ENCODE results near the gene RAB11FIP2.

The RAB11FIP2 gene

DNA sequence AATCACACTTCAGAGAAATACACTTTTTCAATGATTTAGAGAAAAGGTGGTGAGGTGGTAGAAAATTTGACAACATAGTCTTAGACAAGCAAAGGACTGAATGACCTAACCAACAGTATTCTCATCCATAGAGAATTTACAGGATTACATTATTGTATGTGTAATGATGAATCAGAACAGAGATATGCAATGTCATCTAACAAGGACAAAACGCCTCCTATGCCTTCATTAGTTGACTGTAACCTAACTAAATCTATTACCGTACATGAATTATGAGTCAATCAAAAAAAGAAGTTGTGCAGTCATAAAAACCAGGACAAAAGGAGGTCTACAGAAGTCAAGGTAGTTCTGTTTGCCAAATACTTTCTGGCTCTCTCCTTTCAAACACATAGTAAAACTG is 66.5 kb downstream of the RAB11FIP2 start:
- DNase-seq = no peak

DNA sequence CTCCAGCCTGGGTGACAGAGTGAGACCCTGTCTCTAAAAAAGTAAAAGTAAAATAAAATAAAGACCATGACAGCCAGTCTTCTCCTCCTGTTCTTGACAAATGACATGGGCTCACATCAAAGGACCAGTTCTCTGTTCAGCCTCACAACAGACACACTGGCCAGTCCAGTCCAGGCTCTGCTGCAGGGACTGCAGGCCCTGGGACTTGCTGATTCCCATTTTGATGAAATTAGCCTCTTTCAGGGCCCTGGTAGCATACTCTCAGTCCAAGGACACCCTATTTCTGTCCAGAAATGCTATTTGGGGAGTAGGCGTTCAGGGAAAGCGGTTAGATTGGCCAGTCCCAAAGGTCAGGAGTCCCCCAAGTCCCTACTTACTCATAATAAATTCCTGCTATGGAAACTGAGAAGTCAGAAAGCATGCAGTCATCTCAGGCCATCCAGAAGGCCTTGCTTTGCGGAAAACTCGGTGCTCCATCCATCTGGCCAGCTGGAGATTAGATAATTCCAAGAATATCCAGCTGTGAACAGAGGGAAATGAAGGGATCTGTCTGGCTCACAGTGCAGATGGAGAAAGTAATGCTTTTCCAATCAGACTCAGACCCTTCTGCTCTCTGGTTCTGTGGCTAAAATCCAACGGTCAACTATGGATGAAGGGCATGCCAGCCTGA is 74.4 kb downstream of the RAB11FIP2 start:
- DNase-seq = no peak

DNA sequence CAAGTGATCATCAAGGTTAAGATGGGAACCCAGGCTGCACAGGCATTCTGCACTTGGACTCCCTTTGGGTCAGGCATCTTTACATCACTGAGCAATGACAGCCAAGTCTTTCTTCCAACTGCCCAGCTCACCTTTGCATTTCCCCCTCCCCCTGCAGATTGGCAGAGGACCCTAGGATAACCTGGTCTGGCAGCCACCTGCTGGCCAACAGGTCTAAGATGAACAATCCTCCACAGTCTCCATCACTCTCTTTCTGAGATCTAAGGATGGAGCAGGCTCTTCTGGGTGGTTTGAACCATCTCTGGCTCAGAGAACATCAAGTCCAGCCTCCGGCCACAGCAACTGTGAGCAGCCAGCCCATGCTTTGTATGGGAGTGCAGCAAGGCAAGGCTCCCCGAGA is 75.8 kb downstream of the RAB11FIP2 start:
- DNase-seq = no peak

DNA sequence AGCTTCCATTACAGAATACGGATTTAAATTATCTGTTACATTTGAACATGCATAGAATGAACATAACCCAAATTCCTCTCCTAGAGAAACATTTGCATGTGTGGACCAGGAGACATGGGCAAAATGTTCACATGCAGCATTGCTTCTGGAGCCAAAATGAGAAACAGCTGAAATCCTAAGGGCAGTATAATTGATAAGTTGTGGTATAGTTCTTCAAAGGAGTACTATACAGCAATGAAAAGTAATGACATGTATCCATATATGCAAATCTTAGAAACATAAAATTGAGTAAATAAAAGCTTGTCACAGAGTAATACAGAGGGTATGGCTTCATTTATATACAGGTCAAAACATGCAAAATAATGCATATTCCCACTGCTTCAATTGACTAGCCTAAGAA is 77.1 kb downstream of the RAB11FIP2 start:
- DNase-seq = no peak

DNA sequence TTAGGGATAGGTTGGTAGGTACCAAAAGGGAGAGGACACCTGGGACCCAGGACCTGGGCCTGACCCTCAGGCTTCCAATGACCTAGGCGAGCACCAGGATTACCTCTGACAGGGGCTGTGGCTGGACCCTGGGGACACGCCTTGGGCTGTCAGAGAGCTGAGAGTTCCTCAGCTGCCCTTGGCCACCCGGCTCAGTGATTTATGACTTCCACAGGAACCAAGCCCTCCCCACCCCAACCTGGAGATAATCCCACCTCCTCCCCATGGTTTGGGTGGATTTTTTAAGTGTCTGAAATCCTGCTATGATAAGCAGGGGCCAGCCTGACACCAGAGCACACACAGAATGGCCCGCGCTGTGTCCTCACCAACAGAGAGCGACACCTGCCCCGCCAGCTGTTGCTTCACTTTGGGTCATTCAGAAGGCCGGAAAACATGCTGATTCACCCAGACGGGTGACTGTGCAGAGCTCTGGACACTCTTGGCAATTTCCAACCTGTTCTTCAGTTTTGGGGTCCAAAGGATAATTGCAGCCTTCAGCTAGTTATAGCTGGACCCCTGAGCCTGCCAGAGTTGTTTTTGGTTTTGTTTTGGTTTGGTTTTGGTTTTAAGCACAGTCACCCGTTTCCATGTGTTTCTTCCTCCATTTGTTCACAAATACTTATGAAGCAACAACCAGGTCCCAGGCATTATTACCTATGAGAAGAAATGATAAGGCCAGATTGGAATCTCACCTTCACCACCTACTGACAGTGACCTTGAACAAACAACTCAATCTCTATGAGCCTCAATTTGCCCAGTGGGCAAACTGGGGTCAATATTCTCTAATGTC is 78.2 kb downstream of the RAB11FIP2 start:
- DNase-seq = no peak

DNA sequence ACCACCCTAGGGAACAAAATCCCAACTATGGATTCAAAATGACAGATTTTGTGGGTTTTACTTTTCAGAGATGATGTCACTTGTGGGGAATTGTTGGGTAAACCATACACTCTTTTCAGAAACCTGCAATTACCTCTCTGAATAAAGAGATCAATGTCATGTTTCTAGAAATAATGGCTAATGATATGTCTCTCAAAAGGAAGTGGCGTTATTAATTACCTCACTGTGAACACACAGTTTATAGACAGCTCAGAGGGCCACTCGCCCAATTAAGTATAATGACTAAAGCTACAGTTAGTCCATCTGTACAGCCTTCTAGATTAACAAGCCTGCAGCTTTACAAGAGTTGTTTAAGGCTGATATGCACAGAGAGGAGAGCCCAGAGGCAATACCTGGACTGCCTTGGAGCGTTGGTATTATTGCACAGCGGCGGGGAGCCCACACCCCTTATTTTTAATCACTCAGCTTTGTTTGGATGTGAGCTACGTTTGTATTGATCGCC is 79.5 kb downstream of the RAB11FIP2 start:
- DNase-seq = no peak

DNA sequence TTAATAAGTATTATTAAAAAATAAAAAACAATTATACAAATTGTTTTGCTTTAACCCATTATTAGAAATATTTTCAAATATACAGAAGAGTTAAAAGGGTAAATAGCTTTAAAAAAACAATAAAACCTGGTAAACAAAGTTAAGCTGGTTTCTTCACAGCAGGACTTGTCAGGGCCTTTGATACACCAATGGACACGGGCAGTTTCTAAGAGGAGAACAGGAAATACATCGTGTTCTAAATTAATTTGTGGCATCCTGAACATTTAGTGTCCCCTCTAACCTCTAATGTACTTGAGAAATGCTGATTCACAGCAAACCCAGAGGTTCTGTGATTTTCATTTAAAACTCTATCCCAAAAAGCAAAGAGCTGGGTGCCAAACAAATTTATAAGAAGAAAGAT is 80.8 kb downstream of the RAB11FIP2 start:
- no peak for DNase-seq

DNA sequence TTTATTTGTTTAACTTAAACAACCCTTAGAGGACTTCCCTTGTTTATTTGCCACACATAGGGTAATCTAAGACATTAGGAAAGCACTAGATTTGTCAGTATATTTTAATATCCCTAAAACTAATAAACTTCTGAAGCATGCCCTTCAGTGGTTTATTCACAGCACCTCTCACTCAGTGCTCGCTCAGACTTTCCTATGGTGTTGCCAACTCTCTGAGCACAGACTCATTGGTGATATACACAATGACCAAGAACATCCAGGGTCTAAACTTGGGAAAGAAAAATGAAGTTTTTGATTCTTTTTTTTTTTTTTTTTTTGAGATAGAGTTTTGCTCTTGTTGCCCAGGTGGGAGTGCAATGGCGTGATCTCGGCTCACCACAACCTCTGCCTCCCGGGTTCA is 82.2 kb downstream of the RAB11FIP2 start:
- DNase-seq = no peak

DNA sequence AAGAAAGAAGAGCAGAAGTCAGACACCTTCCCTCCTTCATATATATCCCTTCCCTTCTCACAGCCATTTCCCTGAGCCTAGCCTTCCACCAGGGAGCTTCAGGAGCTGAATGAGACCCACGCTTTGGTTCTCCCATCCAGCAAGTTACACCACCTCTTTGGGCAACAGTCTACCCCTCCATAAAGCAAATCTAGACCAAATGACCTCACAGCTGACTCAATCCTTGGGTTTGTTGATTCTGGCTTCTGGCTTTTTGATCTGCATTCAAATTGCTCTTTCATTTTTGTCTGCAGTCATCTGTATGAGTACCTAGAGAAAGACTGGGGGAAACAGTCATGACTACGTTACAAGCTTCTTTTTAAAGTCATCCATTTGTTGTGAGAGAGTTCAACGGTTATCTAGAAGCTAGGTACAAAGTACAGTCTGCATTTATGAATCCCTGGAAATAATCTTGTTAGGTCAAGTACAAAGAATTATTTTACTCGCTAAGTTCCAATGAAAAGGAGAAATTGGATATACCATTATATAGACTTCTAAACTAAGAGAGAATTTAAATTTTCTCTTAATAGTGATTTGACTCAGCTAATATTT is 86.3 kb downstream of the RAB11FIP2 start:
- DNase-seq = no peak

DNA sequence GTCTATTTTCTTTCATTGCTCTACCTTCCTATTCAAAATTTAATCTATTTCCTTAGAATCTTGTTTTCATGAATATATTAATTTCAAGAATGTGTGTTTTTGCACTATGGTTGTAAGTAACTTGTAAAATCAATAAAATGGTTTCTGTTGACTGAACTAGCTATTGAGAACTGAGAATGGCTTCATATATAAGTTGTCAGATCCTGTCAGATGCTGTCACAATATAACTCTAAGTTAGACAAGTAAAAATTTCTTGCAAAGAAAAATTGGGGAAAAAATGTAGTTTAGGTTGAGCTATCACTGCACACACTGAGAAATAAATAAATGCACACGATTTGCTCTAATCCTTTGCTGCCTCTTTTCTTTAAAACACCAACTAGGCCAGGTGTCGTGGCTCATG is 89.8 kb downstream of the RAB11FIP2 start:
- no peak for DNase-seq

DNA sequence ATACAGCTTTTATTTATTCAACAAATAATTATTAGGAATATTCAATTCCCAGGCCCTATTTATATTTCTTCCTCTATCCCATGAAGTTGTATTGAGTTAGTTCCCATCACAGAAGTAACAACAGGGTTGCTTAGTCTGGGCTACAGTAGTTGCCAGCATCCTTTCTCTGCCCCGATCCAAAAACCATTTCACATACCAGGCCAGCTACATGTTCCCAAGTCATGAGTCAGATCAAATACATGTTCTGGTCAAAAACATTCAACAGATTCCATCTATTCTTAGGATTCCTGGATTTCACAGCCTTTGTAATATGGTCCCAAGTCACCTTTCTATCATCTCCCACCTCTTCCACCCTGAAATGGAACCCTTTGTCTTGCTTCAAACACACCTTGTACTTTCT is 91.6 kb downstream of the RAB11FIP2 start:
- DNase-seq = no peak

Data from SHP77 treated with DMSO at 0.1 percent for 48 hours (cell line).